GM19193 (cell line): ENCODE results near the gene SPI1.

Experiments used
- POLR2A ChIP-seq: IDR thresholded peaks from 4 replicates; pipeline ENCODE4 v1.6.1; 2011; ENCODE audit not compliant: insufficient read depth, insufficient read length; ENCODE audit errors: extremely low read depth

SPI1 gene

DNA sequence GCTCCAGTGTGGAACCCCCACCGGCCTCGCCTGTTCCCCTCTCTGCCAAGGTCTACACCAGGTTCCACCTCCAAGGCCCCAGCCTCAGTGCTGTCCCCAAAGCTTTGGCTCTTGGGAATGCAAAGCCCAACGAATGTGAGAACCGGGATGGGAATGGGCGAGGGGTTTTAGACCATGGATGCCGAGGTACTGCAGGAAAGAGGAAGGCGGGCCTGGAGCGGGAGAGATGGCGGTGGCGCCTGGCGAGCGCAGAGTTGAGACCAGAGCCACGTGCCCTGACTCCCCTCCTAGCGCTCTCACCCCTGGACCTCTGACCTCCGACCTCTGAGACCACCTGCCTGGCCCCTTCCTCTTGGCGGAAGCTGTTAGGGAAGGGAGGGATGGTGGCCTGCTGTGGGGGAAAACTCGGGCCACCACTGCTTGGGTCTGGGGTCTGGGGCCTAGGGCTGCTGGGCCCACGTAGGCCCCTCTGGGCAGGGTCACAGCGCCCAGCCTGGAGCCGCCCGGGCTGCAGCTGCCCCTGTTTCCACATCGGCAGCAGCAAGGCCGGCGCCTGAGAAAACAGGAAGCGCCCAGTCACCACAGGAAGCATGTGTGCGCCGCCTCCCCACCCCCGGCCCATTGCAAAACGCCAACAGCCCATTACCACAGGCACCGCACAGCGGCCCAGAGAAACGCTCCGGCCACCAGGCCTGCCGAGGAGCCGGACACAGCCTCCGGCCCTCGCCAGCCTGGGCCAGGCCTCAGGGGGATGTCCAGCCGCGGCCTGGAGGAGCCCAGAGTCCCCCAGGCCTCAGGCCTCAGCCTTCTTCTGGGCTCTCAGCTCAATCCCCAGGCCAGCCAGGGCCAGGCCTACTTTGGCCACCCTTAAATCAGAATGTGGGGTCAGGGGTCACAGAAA is 16.2 kb upstream of the SPI1 start:
- TF ChIP-seq POLR2A: peak; percentile 79

DNA sequence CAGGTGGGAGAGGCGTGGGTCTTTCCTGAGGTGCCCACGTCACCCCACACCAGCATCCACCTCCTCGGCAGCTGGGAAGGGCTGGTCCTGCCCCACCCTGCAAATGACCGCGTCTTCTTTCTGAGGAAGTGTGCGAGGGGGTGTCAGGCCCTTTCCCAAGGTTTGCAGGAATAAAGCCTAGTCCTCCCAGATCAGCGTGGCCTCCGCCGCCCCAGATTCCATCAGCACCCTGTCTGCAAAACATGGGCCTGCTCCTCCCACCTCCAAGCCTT is 15.6 kb upstream of the SPI1 start:
- TF ChIP-seq POLR2A: no peak

DNA sequence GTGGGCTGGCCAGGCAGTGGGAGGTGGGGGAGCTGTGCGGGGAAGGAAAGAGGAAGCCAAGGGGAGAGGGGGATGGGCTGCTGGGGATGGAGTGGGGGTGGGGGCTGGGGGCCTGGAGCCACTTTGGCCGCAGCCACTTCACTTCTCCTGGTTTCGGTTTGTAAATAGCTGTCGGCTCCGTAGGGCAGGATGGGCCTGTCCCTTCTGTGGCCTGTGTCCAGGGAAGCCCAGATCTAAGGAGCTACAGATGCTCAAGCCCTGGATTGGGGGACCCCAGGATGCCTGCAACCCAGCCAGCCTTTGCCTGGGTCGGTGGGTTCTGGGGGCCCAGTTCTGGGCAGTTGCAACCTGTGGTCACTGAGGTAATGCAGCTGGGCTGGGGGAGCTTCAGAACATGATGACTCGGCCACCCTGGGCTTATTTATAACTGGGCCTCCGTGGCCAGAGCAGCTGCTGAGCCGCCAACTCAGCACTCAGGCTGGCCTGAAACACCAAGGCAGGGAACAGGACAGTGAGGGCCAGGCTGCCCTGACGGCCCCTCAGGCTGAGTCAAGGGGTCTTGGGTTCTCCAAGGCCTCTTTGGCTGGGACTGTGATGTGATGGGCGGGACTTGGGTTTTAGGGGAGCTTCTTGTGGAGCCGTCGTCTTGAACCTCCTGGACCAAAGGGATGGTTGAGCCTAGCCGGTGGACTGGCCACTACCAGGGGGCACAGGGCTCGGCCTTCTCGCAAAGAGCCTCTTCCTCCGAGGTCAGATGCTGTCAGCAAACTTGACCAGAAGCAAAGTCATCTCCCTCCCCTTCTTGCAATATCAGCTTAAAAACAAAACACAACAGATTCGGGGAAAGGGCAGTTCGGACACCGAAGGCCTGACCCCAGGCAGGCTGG is 15.1 kb upstream of the SPI1 start:
- TF ChIP-seq POLR2A: no peak

DNA sequence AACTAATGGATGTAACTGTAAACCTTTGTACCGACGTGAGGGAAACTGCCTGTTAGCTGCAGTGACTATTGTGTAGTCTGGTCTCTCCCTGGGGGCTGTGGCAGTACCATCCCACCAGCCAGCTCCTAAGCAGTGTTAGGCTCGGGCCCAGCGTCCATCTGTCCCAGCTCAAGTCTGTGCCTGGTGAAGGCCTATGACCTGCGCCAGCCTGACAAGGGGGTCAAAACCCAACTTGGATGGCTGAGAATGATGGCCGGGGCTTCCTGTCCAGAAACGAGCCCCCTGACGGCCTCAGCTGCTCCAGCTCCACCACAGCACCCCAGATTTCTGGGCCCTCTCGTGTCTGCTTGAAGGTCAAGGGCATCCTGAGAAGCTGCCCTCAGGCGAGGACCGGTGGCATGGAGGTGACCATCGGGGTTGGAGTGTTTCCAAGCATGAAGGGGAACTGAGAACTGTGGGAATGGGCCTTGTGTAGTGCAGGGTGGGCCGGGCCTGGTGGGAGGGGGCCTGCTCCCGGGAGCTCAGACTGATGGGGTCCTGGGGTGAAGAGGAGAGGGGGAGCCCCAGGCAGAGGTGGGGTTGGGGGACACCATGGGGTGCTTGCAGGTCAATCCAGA is 14.3 kb upstream of the SPI1 start:
- no peak for TF ChIP-seq POLR2A

DNA sequence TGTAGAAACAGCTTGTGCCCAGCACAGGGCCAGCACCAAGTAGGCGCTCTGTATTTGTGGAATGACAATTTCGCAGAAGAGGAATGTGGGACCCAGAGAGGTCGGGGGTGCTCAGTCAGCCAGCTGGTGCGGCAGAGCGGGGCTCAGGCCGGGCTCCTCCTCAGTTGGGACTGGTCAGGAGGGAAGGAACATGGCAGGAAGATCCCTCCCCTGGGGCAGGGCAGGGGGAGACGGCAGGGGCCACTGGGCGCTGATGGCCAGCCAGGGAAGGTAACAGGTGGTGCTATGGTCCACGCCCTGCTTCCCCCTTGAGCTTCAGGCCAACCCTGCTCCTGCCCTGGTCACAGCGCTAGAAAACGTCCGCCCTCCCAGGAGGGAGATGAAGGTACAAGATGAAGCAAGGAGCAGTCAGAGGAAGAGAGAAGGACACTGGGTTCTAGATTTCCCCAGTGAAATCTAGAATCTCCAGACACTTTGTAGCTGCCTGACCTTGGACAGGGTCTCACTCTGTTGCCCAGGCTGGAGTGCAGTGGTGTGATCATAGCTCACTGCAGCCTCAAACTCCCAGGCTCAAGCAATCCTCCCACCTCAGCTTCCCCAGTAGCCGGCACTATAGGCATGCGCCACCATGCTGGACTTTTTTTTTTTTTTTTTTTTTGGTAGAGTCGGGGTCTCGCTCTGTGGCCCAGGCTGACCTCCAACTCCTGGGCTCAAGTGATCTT is 13.5 kb upstream of the SPI1 start:
- TF ChIP-seq POLR2A: no peak

DNA sequence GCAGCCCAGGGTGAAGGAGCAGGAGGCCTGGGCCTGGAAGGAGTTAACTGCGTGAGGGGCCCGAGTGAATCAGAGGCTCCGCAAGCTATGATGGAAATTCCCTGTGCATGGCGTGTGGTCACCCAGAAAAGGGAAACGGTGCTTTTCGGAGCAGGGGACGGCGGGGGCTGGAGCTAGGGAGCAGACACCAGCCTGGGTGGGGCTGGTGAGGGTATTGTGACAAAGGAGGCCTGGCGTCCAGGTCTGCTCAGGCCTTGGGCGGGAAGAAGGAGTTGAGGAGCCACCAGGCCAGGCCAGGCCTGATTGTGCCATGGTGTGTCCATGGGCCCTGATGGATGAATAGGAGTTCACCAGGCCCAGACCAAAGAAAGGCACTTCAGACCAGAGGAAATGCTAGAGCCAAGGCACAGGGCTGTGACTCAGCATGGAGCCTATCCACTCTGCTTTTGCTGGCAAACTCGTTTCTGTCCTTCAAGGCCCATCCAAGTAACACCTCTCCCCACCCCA is 12.8 kb upstream of the SPI1 start:
- TF ChIP-seq POLR2A: no peak

DNA sequence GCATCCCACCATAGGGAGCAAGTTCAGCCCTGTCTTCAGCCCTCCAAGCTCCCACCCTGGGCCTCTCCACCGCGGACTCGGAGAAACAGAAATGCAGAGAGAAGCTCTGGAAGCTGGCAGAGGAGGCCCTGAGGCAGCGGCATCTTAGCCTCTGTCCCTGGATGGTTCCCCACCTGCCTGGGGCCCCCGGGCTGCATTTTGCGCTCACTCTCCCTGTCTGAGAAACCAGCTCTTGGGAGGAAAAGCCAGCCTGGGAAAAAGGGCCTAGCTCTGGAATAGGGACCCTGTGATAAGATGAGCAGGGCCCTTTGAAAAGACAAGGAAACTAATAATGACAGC is 12.0 kb upstream of the SPI1 start:
- no peak for TF ChIP-seq POLR2A

DNA sequence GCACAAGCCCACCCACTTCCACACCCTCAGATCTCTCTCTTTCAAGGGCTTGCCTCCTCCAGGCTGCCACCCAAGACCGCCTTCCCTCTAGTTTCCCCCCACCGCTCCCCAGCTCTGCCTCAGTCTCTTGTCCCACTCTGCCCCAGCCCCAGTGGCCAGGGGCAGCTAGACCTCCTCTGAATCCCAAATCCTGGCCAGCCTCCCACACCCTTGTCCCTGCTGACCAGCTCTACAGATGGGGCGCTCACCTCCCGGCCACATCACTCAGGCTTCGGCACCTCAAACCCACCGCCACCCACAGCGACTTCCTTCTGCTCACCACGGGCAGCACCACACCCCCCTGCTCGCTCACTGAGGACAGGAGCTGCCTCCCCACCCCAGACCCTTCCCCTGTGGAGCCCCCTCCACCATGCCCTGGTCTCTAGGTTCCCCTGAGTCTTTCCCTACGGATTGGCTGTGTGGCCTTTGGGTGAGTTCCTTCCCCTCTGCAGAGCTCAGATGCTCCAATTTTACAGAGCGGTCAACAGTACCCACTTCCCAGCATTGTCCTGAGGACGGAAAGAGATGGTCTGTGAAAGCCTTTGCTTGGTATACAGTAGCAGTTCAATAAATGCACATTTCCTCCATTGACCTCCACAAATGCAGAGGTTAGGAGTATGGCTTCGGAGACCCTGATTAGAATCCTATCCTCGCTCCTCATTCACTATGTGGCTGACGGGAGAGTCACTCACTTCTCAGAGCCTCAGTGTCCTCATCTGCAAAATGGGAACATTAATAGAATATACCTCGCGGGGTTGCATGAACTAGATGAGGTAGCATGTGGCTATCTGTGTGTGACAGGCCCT is 11.5 kb upstream of the SPI1 start:
- no peak for TF ChIP-seq POLR2A

DNA sequence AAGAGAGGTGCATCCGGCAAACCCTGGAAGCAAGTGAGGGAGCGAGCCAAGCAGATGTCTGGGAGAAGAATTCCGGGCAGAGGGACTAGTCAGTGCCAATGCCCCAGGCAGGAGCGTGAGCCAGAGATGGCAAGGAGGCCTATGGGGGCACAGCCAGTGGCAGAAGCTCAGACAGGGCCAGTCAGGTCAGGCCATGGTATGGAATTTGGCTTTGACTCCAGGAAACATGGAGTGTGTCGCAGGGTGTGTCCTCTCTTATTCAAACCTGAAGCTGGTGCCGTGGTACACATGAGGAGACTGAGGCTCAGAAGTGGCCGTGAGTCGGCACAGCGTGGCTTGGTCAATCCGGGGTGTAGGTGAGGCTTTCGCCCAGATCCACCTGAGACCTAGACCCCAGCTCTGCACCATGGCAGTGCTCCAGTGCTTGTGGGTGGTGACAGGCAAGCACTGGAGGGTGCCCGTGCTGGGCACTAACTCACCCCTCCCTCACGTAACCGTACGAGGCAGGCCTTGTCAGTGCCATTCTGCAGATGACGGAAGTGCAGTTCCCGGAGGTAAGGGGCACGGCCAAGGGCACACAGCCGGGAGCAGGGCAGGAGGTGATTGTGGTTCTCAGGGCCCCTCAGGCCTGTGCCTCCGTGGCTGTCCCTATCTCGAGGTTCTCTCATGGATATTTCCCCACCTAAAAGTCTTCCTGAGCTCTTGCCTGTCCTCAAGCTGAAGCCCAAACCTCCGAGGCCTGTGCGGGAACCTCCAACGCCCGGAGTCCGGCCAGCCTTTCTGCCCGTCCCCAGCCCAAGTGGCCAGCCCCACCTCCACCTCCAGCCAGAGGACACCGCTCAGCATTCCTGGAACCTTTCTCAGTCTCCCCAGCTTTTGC is 10.6 kb upstream of the SPI1 start:
- no peak for TF ChIP-seq POLR2A

DNA sequence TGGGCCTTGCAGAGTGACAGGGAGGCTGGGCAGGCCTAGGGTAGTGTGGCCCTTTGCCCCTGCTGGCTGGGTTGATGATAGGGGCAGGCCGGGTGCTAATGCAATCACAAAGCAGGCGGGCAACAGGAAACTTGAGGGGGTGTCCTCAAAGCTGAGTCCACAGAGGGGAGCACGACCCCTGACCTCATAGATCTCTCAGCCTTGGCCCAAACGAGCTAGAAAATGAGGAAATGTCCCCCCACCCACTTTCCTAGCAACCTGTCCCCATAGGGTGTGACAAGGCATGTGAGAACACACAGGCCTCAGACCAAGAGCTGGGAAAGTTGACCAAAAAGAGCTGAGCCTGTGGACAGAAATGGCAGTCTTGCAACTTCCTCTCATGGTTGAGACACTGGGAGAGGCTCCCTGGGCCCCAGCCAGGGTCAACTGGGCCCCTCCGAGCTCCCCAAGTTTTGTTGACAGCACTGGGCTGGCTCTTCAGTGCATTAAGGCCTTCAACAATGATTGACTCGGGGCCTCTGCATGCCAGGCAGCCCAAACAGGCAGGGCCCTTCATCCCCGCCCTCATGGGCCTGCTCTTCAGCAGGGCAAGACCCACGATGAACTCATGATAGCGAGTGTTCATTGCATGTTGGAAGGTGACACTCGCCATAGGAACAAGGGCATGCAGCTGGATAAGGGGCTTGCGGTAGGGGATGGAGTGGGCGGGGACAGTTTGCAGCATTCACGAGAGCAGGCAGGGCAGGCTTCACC is 9.8 kb upstream of the SPI1 start:
- TF ChIP-seq POLR2A: no peak

DNA sequence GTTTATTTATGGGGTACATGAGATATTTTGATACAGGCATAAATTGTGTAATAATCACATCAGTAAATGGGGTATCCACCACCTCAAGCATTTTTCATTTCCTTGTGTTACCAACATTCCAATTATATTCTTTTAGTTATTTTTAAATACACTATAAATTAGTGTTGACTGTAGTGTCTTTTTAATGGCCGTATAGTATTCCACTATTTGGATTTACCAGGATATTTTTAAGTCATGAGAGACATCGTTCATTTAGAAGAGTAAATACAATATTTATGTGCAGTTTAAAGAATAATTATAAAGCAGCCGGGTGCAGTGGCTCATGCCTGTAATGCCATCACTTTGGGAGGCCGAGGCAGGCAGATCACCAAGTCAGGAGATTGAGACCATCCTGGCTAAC is 6.2 kb upstream of the SPI1 start:
- no peak for TF ChIP-seq POLR2A

DNA sequence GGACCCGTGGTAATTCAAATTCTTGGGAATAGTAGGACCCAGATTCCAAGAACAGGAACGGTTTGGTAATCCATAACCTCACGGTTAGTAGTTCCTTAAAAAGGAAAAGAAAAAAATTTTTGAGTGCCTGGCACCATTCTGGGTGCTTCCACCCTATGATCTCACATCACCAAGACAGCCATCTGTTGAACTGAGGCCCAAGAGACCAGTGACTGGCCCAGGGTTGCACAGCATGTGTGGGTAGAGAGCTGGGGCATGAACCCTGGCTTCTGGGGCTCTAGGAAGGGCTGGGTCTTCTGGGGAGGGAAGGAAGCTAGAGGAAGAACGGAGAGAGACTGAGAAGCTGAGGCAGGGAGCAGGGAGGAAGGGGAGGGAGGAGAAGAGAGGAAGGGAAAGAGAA is 4.7 kb upstream of the SPI1 start:
- no peak for TF ChIP-seq POLR2A
